ENCODE measurements around the gene RFPL3.

DNA sequence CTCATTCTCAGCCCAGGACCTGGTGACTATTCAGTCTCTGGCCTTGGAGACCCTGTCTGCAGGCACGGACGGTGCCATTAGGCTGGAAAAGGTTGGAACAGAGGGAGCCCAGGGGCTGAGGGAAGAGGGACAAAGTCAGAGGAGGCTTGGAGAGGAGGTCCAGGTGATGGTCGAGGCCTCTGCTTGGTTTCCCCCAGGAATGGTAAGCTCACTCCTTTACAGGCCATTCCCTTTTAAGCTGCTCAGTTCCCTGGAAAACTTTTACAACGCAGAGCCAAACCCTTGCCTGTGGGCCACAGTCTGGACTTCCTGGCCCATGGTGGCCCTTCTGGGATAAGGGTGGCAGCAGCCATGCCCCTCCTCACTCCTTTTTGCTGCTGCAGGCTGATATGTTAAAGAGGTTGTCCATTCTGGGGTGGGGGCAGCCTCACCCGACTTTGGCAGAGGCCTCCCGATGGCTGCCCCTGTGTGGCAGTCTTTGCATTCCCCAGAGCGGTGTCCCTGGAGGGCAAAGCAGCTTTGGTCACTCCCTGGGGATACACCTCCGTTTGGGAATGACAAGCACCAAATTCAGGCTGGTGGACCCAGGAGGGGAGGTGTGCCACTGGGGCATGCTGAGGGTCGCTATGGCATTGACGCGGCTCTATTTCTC lies 34.0 kb upstream of the RFPL3 start:
- TF ChIP-seq, protein P1, sequence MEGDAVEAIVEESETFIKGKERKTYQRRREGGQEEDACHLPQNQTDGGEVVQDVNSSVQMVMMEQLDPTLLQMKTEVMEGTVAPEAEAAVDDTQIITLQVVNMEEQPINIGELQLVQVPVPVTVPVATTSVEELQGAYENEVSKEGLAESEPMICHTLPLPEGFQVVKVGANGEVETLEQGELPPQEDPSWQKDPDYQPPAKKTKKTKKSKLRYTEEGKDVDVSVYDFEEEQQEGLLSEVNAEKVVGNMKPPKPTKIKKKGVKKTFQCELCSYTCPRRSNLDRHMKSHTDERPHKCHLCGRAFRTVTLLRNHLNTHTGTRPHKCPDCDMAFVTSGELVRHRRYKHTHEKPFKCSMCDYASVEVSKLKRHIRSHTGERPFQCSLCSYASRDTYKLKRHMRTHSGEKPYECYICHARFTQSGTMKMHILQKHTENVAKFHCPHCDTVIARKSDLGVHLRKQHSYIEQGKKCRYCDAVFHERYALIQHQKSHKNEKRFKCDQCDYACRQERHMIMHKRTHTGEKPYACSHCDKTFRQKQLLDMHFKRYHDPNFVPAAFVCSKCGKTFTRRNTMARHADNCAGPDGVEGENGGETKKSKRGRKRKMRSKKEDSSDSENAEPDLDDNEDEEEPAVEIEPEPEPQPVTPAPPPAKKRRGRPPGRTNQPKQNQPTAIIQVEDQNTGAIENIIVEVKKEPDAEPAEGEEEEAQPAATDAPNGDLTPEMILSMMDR (IDR thresholded peaks at IDR 0.05): no peak
- TF ChIP-seq EZH2 (IDR thresholded peaks at IDR 0.05; ENCODE audit: borderline replicate concordance, insufficient read depth, low read depth, low read length, poor library complexity, severe bottlenecking): no peak
